HG02970 (cell line): Measurements from ENCODE around the gene TUT4.

Experiments used
- ATAC-seq: cut with Tn5 transposase; IDR thresholded peaks from one replicate; pipeline ENCODE4 v1.9.1; 2021; ENCODE audit warnings: mild to moderate bottlenecking, moderate library complexity, moderate number of reproducible peaks; ENCODE audit not compliant: unreplicated experiment, low FRiP score

TUT4 gene

GRCh38 chr1:52572387-52572786 lies 19.5 kb upstream of the TUT4 start:
- ATAC-seq, result no peak

- no peak for ATAC-seq
Observed at GRCh38 chr1:52571783-52572182, 18.9 kb upstream of the TUT4 start.

GRCh38 chr1:52569449-52570210 lies 16.7 kb upstream of the TUT4 start:
- ATAC-seq, result no peak

- ATAC-seq, result no peak
Observed at GRCh38 chr1:52567943-52568342, 15.1 kb upstream of the TUT4 start.

- no peak for ATAC-seq
Observed at GRCh38 chr1:52562766-52563165, 9.9 kb upstream of the TUT4 start.

- no peak for ATAC-seq
Observed at GRCh38 chr1:52559875-52560274, 7.0 kb upstream of the TUT4 start.

GRCh38 chr1:52558941-52559340 lies 6.0 kb upstream of the TUT4 start:
- no peak for ATAC-seq

- no peak for ATAC-seq
Observed at GRCh38 chr1:52556641-52557360, 3.9 kb upstream of the TUT4 start.

- ATAC-seq, result no peak
Observed at GRCh38 chr1:52554756-52555155, 1.9 kb upstream of the TUT4 start.

GRCh38 chr1:52554267-52554640 lies 1.4 kb upstream of the TUT4 start:
- ATAC-seq, result no peak

GRCh38 chr1:52553362-52554266 lies 722 bp upstream of the TUT4 start:
- ATAC-seq, result peak; percentile 44

- ATAC-seq, result no peak
Observed at GRCh38 chr1:52552236-52552504, 722 bp downstream of the TUT4 start.

- ATAC-seq, result no peak
Observed at GRCh38 chr1:52551507-52552235, 1.2 kb downstream of the TUT4 start.

- ATAC-seq, result no peak
Observed at GRCh38 chr1:52550447-52550846, 2.4 kb downstream of the TUT4 start.

- ATAC-seq, result no peak
Observed at GRCh38 chr1:52549267-52549666, 3.6 kb downstream of the TUT4 start.

- ATAC-seq, result no peak
Observed at GRCh38 chr1:52546852-52547251, 6.0 kb downstream of the TUT4 start.

- ATAC-seq, result no peak
Observed at GRCh38 chr1:52544665-52545525, 8.0 kb downstream of the TUT4 start.

- no peak for ATAC-seq
Observed at GRCh38 chr1:52542085-52542688, 10.7 kb downstream of the TUT4 start.
